H9 (cell line): Measurements from ENCODE around the gene APCDD1. TPM values are rescaled to one million over a fixed set of nuclear protein-coding genes. Genes with fewer than 3 reads are reported as not detected.
A peak's percentile ranks its signal among the peaks of the same experiment; 100 is the strongest.

ENCODE experiments used
- DNase-seq: peaks from one replicate; pipeline ENCODE4 v3.0.0-alpha.2; 2017
- H2AFZ ChIP-seq: one replicate; pipeline ENCODE4 v1.6.1; 2013; ENCODE audit warnings: mild to moderate bottlenecking, low read length, control low read depth, moderate library complexity
- H2AK5ac ChIP-seq: 2 replicates; pipeline ENCODE4 v1.6.1; 2013; ENCODE audit warnings: low read length, control low read depth, mixed read lengths; ENCODE audit not compliant: insufficient read length
- H2BK120ac ChIP-seq: one replicate; pipeline ENCODE4 v1.6.1; 2013; ENCODE audit warnings: low read depth, mild to moderate bottlenecking, low read length, control low read depth, inconsistent platforms; ENCODE audit not compliant: poor library complexity, severe bottlenecking
- H2BK12ac ChIP-seq: 2 replicates; pipeline ENCODE4 v1.6.1; 2013; ENCODE audit warnings: low read length, control low read depth, mixed read lengths, low read depth; ENCODE audit not compliant: insufficient read length
- H2BK15ac ChIP-seq: 2 replicates; pipeline ENCODE4 v1.6.1; 2013; ENCODE audit warnings: low read depth, low read length, control low read depth
- H2BK20ac ChIP-seq: one replicate; pipeline ENCODE4 v1.6.1; 2013; ENCODE audit warnings: low read depth, mild to moderate bottlenecking, low read length, control low read depth, inconsistent platforms; ENCODE audit not compliant: poor library complexity, severe bottlenecking
- H2BK5ac ChIP-seq: 2 replicates; pipeline ENCODE4 v1.6.1; 2013; ENCODE audit warnings: low read length, control low read depth, mixed read lengths; ENCODE audit not compliant: insufficient read length
- H3K14ac ChIP-seq: 2 replicates; pipeline ENCODE4 v1.6.1; 2013; ENCODE audit warnings: low read length, control low read depth; ENCODE audit not compliant: insufficient read depth
- H3K18ac ChIP-seq: 2 replicates; pipeline ENCODE4 v1.6.1; 2013; ENCODE audit warnings: low read depth, mild to moderate bottlenecking, mixed read lengths, low read length, control low read depth; ENCODE audit not compliant: insufficient read length
- H3K23ac ChIP-seq: 2 replicates; pipeline ENCODE4 v1.6.1; 2013; ENCODE audit warnings: low read length, control low read depth, mixed read lengths, low read depth; ENCODE audit not compliant: insufficient read length
- H3K23me2 ChIP-seq: 2 replicates; pipeline ENCODE4 v1.6.1; 2013; ENCODE audit warnings: low read depth, mild to moderate bottlenecking, mixed read lengths, low read length, control low read depth; ENCODE audit not compliant: insufficient read length, poor library complexity, severe bottlenecking
- H3K27ac ChIP-seq: 2 replicates; pipeline ENCODE4 v1.5.1; 2013; ENCODE audit warnings: low read length, control low read depth, mixed read lengths, low read depth; ENCODE audit not compliant: insufficient read length
- H3K27me3 ChIP-seq: 2 replicates; pipeline ENCODE4 v1.6.1; 2013; ENCODE audit warnings: low read length, control low read depth, inconsistent platforms; ENCODE audit not compliant: insufficient read depth
- H3K4ac ChIP-seq: 2 replicates; pipeline ENCODE4 v1.6.1; 2013; ENCODE audit warnings: low read depth, mild to moderate bottlenecking, control low read depth, inconsistent platforms, low read length, moderate library complexity
- H3K4me1 ChIP-seq: 2 replicates; pipeline ENCODE4 v1.6.1; 2013; ENCODE audit warnings: low read length, control low read depth, inconsistent platforms; ENCODE audit not compliant: insufficient read depth
- H3K4me2 ChIP-seq: 2 replicates; pipeline ENCODE4 v1.6.1; 2013; ENCODE audit warnings: low read length, control low read depth, mixed read lengths; ENCODE audit not compliant: insufficient read length, insufficient read depth
- H3K56ac ChIP-seq: 2 replicates; pipeline ENCODE4 v1.6.1; 2013; ENCODE audit warnings: low read depth, mild to moderate bottlenecking, mixed read lengths, low read length, control low read depth; ENCODE audit not compliant: insufficient read length
- H3K79me1 ChIP-seq: 2 replicates; pipeline ENCODE4 v1.6.1; 2013; ENCODE audit warnings: low read depth, mild to moderate bottlenecking, moderate library complexity, low read length, control low read depth, inconsistent platforms; ENCODE audit not compliant: insufficient read depth, poor library complexity, severe bottlenecking
- H3K79me2 ChIP-seq: 2 replicates; pipeline ENCODE4 v1.6.1; 2013; ENCODE audit warnings: low read length, control low read depth, inconsistent platforms; ENCODE audit not compliant: insufficient read depth
- H3K9ac ChIP-seq: 2 replicates; pipeline ENCODE4 v1.6.1; 2013; ENCODE audit warnings: low read length, control low read depth, mixed read lengths; ENCODE audit not compliant: insufficient read length; ENCODE audit errors: extremely low read depth
- H3K9me3 ChIP-seq: one replicate; pipeline ENCODE4 v1.6.1; 2013; ENCODE audit warnings: low read depth, low read length, inconsistent platforms; ENCODE audit not compliant: control insufficient read depth
- H3T11ph ChIP-seq: one replicate; pipeline ENCODE4 v1.6.1; 2013; ENCODE audit warnings: mild to moderate bottlenecking, low read length, control low read depth, inconsistent platforms
- H4K20me1 ChIP-seq: one replicate; pipeline ENCODE4 v1.6.1; 2013; ENCODE audit not compliant: control insufficient read depth, insufficient read length, insufficient read depth
- H4K5ac ChIP-seq: 2 replicates; pipeline ENCODE4 v1.6.1; 2013; ENCODE audit warnings: low read depth, mild to moderate bottlenecking, mixed read lengths, low read length, control low read depth; ENCODE audit not compliant: insufficient read length
- H4K8ac ChIP-seq: replicated peaks from 2 replicates; pipeline ENCODE4 v1.6.1; 2013; ENCODE audit warnings: low read length, control low read depth, mixed read lengths, low read depth; ENCODE audit not compliant: insufficient read length
- H4K91ac ChIP-seq: 2 replicates; pipeline ENCODE4 v1.6.1; 2013; ENCODE audit warnings: low read depth, mild to moderate bottlenecking, moderate library complexity, mixed read lengths, low read length, control low read depth; ENCODE audit not compliant: insufficient read length
- H3K27ac Mint-ChIP-seq, 3 experiments: 2 replicates in 2 of 3; 3 replicates in 1 of 3; pipeline ENCODE4 v1.8.0; 2020 to 2021; ENCODE audit warnings: mixed read lengths in 3 of 3, mild to moderate bottlenecking in 1 of 3, moderate library complexity in 1 of 3
- H3K27me3 Mint-ChIP-seq: 2 replicates; pipeline ENCODE4 v1.8.0; 2021; ENCODE audit warnings: low read depth, mild to moderate bottlenecking, moderate library complexity, mixed read lengths
- H3K36me3 Mint-ChIP-seq, 3 experiments: 2 replicates in 2 of 3; 3 replicates in 1 of 3; pipeline ENCODE4 v1.8.0; 2020 to 2021; ENCODE audit warnings: low read depth in 3 of 3, mixed read lengths in 3 of 3; ENCODE audit not compliant: insufficient read depth in 1 of 3
- H3K4me1 Mint-ChIP-seq, 2 experiments: 2 replicates each; pipeline ENCODE4 v1.8.0; 2020; ENCODE audit warnings: mixed read lengths in 2 of 2
- H3K4me3 Mint-ChIP-seq, 2 experiments: 2 replicates in 1 of 2; 3 replicates in 1 of 2; pipeline ENCODE4 v1.8.0; 2020 to 2021; ENCODE audit warnings: mild to moderate bottlenecking in 2 of 2, mixed read lengths in 2 of 2, moderate library complexity in 1 of 2
- H3K9me3 Mint-ChIP-seq, 2 experiments: 2 replicates in 1 of 2; 3 replicates in 1 of 2; pipeline ENCODE4 v1.8.0; 2020; ENCODE audit warnings: mild to moderate bottlenecking in 2 of 2, mixed read lengths in 2 of 2, moderate library complexity in 1 of 2
- WGBS: extraction: QIAGEN DNeasy Blood & Tissue Kit; methylation state at CpG from one replicate; pipeline ENCODE4 v1.1.7; 2013; ENCODE audit warnings: missing lambda C conversion rate, low lambda C conversion rate, mixed read lengths; ENCODE audit not compliant: insufficient read length; ENCODE audit errors: extremely low coverage; 5-methylcytosine and 5-hydroxymethylcytosine counted together
- total RNA-seq: library from RNA; stranded (reverse); gene quantifications from 2 replicates; pipeline ENCODE4 v1.2.1, GENCODE V29; 2021
- TF ChIP-seq, protein P1 (sequence below): fragments of 200-600 bp; sonication (generic); conservative IDR thresholded peaks from 3 replicates; pipeline ENCODE4 v1.8.0; 2021; ENCODE audit warnings: antibody characterized with exemption, mild to moderate bottlenecking

Gene APCDD1
- total RNA-seq, 1 experiment from 2014 or later, result 1.8 TPM

DNA sequence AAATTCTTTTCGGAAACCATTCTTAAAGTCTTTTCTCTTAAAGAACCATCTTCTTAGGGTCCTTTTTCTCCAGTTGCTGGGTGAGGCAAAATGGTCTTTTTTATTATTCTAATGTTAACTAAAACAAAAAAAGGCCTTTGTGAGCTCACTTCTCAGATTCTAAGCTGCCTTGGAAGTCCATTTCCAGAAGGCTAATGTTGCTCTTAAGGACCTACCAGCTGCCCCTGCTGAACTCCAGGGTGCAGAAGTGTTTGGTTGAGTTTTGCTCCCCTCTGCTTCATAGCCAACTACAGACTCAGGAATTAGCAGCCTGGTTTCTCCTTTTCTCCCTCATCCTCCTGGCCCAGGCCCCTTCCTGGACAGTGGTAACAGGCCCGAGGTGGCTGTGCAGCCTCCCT, 23.4 kb downstream of the APCDD1 start:
- Histone ChIP-seq H2BK12ac (no peak overlapping the region), H2BK20ac (no peak overlapping the region), H3K79me2 (no peaks in the 10 kb centered on the region), H3K23me2 (no peaks in the 10 kb centered on the region), H3K56ac (no peak overlapping the region), H3K79me1 (no peaks in the 10 kb centered on the region), H2AFZ (no peak overlapping the region), H2BK15ac (no peak overlapping the region), H4K5ac (no peak overlapping the region), H3T11ph (no peak overlapping the region), H3K14ac (no peak overlapping the region), H4K20me1 (no peaks in the 10 kb centered on the region), H3K4me1 (peaks cover 13% of the 10 kb centered on the region), H4K91ac (no peak overlapping the region), H3K27me3 (peaks cover 34% of the 10 kb centered on the region), H3K9me3 (no peaks in the 10 kb centered on the region), H3K27ac (no peak overlapping the region), H3K18ac (no peak overlapping the region), H3K4me2 (no peak overlapping the region), H3K9ac (no peak overlapping the region), H2BK120ac (no peak overlapping the region), H4K8ac (no peak overlapping the region), H3K23ac (no peak overlapping the region), H3K4ac (no peak overlapping the region), H2AK5ac (no peak overlapping the region), H2BK5ac (no peak overlapping the region)
- H3K27ac Mint-ChIP-seq, result no peak overlapping the region
- DNase-seq, result no peak
- peak overlapping the region in 1 of 2 experiments; percentile 62; a peak in 1 of 5 replicates for H3K4me3 Mint-ChIP-seq
- peaks cover 7 to 21% (median 11%) of the 10 kb centered on the region in 3 experiments; a peak in 6 of 7 replicates for H3K36me3 Mint-ChIP-seq
- WGBS, result no CpG with 5 or more reads among the region's 2 CpGs
- TF ChIP-seq, protein P1, sequence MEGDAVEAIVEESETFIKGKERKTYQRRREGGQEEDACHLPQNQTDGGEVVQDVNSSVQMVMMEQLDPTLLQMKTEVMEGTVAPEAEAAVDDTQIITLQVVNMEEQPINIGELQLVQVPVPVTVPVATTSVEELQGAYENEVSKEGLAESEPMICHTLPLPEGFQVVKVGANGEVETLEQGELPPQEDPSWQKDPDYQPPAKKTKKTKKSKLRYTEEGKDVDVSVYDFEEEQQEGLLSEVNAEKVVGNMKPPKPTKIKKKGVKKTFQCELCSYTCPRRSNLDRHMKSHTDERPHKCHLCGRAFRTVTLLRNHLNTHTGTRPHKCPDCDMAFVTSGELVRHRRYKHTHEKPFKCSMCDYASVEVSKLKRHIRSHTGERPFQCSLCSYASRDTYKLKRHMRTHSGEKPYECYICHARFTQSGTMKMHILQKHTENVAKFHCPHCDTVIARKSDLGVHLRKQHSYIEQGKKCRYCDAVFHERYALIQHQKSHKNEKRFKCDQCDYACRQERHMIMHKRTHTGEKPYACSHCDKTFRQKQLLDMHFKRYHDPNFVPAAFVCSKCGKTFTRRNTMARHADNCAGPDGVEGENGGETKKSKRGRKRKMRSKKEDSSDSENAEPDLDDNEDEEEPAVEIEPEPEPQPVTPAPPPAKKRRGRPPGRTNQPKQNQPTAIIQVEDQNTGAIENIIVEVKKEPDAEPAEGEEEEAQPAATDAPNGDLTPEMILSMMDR, result no peak
- peaks cover 2 to 4% of the 10 kb centered on the region in 2 experiments; a peak in 2 of 5 replicates for H3K9me3 Mint-ChIP-seq
- H3K27me3 Mint-ChIP-seq, result peaks cover 77% of the 10 kb centered on the region
- peaks cover 34 to 36% of the 10 kb centered on the region in 2 experiments for H3K4me1 Mint-ChIP-seq
